CD14-positive monocyte (primary cell): ENCODE measurements around the gene DCLK1. TPM values are rescaled to one million over a fixed set of nuclear protein-coding genes. Genes with fewer than 3 reads are reported as not detected.

ENCODE experiments used
- DNase-seq, 3 donors: peaks; one replicate each; pipeline ENCODE4 v3.0.0-alpha.2; 2011 to 2022
- H2AFZ ChIP-seq: 2 replicates; pipeline ENCODE4 v1.6.0; 2012; ENCODE audit warnings: mild to moderate bottlenecking, low read depth, low read length, inconsistent platforms; ENCODE audit not compliant: insufficient read depth, poor library complexity, severe bottlenecking
- H3K27ac ChIP-seq, 2 donors: 1 replicate in 1 of 2; 2 replicates in 1 of 2; pipeline ENCODE4 v1.5.1; 2012 to 2013; ENCODE audit warnings: low read length in 2 of 2, control low read depth in 1 of 2, inconsistent platforms in 1 of 2, low read depth in 1 of 2, mild to moderate bottlenecking in 1 of 2
- H3K27me3 ChIP-seq, 2 donors: one replicate each; pipeline versions ENCODE4 v1.6.0 to v1.6.1; 2011 to 2013; ENCODE audit warnings: low read length in 2 of 2; ENCODE audit not compliant: control insufficient read depth in 2 of 2, insufficient read depth in 2 of 2
- H3K36me3 ChIP-seq, 2 donors: replicated peaks in 1 of 2; 1 replicate in 1 of 2; 2 replicates in 1 of 2; pipeline versions ENCODE4 v1.5.1 to v1.6.1; 2012 to 2013; ENCODE audit warnings: low read length in 2 of 2, control low read depth in 1 of 2, inconsistent platforms in 1 of 2, mild to moderate bottlenecking in 1 of 2; ENCODE audit not compliant: insufficient read depth in 2 of 2, control insufficient read depth in 1 of 2
- H3K4me1 ChIP-seq, 2 donors: 1 replicate in 1 of 2; 2 replicates in 1 of 2; pipeline versions ENCODE4 v1.5.1 to v1.6.1; 2012 to 2013; ENCODE audit warnings: low read length in 2 of 2, control low read depth in 1 of 2, inconsistent platforms in 1 of 2, mild to moderate bottlenecking in 1 of 2, moderate library complexity in 1 of 2; ENCODE audit not compliant: insufficient read depth in 2 of 2, control insufficient read depth in 1 of 2
- H3K4me2 ChIP-seq: replicated peaks from 2 replicates; pipeline ENCODE3; 2012; ENCODE audit warnings: low read length, moderate library complexity, mild to moderate bottlenecking; ENCODE audit not compliant: poor library complexity, severe bottlenecking; ENCODE audit errors: extremely low read depth
- H3K4me3 ChIP-seq, 3 experiments: fragments of 200-600 bp in 1 of 3; sonication (generic) in 1 of 3; replicated peaks in 1 of 3; 1 replicate in 2 of 3; 2 replicates in 1 of 3; pipeline ENCODE4 v1.5.1; 2011 to 2013; ENCODE audit warnings: low read length in 3 of 3, mild to moderate bottlenecking in 3 of 3, control low read depth in 2 of 3, low read depth in 2 of 3, inconsistent platforms in 1 of 3, moderate library complexity in 1 of 3
- H3K79me2 ChIP-seq: 2 replicates; pipeline ENCODE4 v1.6.0; 2012; ENCODE audit warnings: mild to moderate bottlenecking, control low read depth, inconsistent platforms, low read length, moderate library complexity; ENCODE audit not compliant: insufficient read depth
- H3K9ac ChIP-seq: 2 replicates; pipeline ENCODE4 v1.6.0; 2017; ENCODE audit warnings: low read length, mild to moderate bottlenecking; ENCODE audit not compliant: insufficient read depth, poor library complexity, severe bottlenecking
- H3K9me3 ChIP-seq, 2 donors: replicated peaks in 1 of 2; 1 replicate in 1 of 2; 2 replicates in 1 of 2; pipeline versions ENCODE4 v1.5.1 to v1.6.1; 2012 to 2013; ENCODE audit warnings: low read length in 2 of 2, control low read depth in 1 of 2; ENCODE audit not compliant: control insufficient read depth in 1 of 2, insufficient read depth in 1 of 2
- H4K20me1 ChIP-seq: 2 replicates; pipeline ENCODE4 v1.6.0; 2012; ENCODE audit warnings: mild to moderate bottlenecking, low read length, control low read depth, moderate library complexity; ENCODE audit not compliant: insufficient read depth
- H3K27ac Mint-ChIP-seq, 7 donors: one replicate each; pipeline ENCODE4 v1.8.0; 2020; ENCODE audit warnings: mild to moderate bottlenecking in 7 of 7, mixed read lengths in 7 of 7, moderate library complexity in 6 of 7, inconsistent platforms in 2 of 7
- H3K27me3 Mint-ChIP-seq, 3 donors: one replicate each; pipeline ENCODE4 v1.8.0; 2021 to 2022; ENCODE audit warnings: low read depth in 3 of 3, mild to moderate bottlenecking in 3 of 3, mixed read lengths in 3 of 3, moderate library complexity in 3 of 3, inconsistent platforms in 1 of 3
- H3K36me3 Mint-ChIP-seq, 2 donors: one replicate each; pipeline ENCODE4 v1.8.0; 2020; ENCODE audit warnings: mixed read lengths in 2 of 2, inconsistent platforms in 1 of 2, mild to moderate bottlenecking in 1 of 2
- H3K4me1 Mint-ChIP-seq: one replicate; pipeline ENCODE4 v1.8.0; 2020; ENCODE audit warnings: mild to moderate bottlenecking, mixed read lengths
- H3K4me3 Mint-ChIP-seq, 2 donors: one replicate each; pipeline ENCODE4 v1.8.0; 2020; ENCODE audit warnings: mild to moderate bottlenecking in 2 of 2, mixed read lengths in 2 of 2, moderate library complexity in 1 of 2
- H3K9me3 Mint-ChIP-seq, 7 donors: one replicate each; pipeline ENCODE4 v1.8.0; 2020 to 2022; ENCODE audit warnings: mixed read lengths in 7 of 7, mild to moderate bottlenecking in 6 of 7, moderate library complexity in 6 of 7, inconsistent platforms in 2 of 7
- CTCF ChIP-seq: fragments of 200-600 bp; IDR thresholded peaks from one replicate; pipeline ENCODE4 v1.8.0; 2022; ENCODE audit warnings: antibody characterized with exemption, mild to moderate bottlenecking
- WGBS: methylation state at CpG from one replicate; pipeline ENCODE4 v1.1.5; 2013; ENCODE audit warnings: missing lambda C conversion rate; ENCODE audit not compliant: insufficient coverage; 5-methylcytosine and 5-hydroxymethylcytosine counted together
- intact Hi-C, 2 donors: fragments of 100-400 bp; cut with micrococcal nuclease; formaldehyde crosslinking; loops; one replicate each; pipeline versions ENCODE4 v1.15.0 to v1.15.1; 2023
- polyA plus RNA-seq, 3 donors: library from polyadenylated mRNA; depleted of rRNA in 1 of 3; unstranded in 2 of 3; stranded (reverse) in 1 of 3; fragments of 300-500 nt in 2 of 3; fragments of >200 nt in 1 of 3; fragmentation: Illumina TruSeq in 2 of 3; gene quantifications; 1 replicate in 2 of 3; 2 replicates in 1 of 3; pipeline ENCODE4 v1.2.3, GENCODE V29; 2012 to 2021

Gene DCLK1
- polyA plus RNA-seq, 3 donors, result not detected

GRCh38 chr13:35874704-35875103 lies 256.5 kb downstream of the DCLK1 start:
- H3K27ac Mint-ChIP-seq, result no peak overlapping the region

GRCh38 chr13:35872369-35872768 lies 258.8 kb downstream of the DCLK1 start:
- H3K4me3 Mint-ChIP-seq, result no peak overlapping the region
- H2AFZ ChIP-seq, result no peak overlapping the region
- H3K4me1 ChIP-seq, result no peaks in the 10 kb centered on the region
- TF ChIP-seq CTCF, result no peak
- peaks cover 0 to 9% of the 10 kb centered on the region in 2 donors for H3K9me3 ChIP-seq
- no peak overlapping the region for H3K9ac ChIP-seq
- H3K27ac ChIP-seq, result no peak overlapping the region
- H3K79me2 ChIP-seq, result no peaks in the 10 kb centered on the region
- intact Hi-C loops, result no loop called here
- no peak overlapping the region for H3K4me2 ChIP-seq
- no peaks in the 10 kb centered on the region for H3K36me3 ChIP-seq
- H3K4me3 ChIP-seq, result no peak overlapping the region
- peaks cover 0 to 2% (median 0%) of the 10 kb centered on the region in 3 donors for H3K27me3 Mint-ChIP-seq
- no peak overlapping the region for H3K27ac Mint-ChIP-seq
- H3K4me1 Mint-ChIP-seq, result no peaks in the 10 kb centered on the region
- no peaks in the 10 kb centered on the region for H3K36me3 Mint-ChIP-seq
- peaks cover 0 to 17% (median 7%) of the 10 kb centered on the region in 7 donors for H3K9me3 Mint-ChIP-seq
- H4K20me1 ChIP-seq, result no peaks in the 10 kb centered on the region
- no peaks in the 10 kb centered on the region for H3K27me3 ChIP-seq
- no CpG with 5 or more reads among the region's 2 CpGs for WGBS
- DNase-seq, result no peak

More at GRCh38 chr13:35874704-35875103, 256.5 kb downstream of the DCLK1 start:
- H3K4me1 Mint-ChIP-seq, result no peaks in the 10 kb centered on the region
- no peak for DNase-seq
- H3K9me3 ChIP-seq, result peaks cover 0 to 9% of the 10 kb centered on the region in 2 donors
- H3K4me3 ChIP-seq, result no peak overlapping the region
- no peaks in the 10 kb centered on the region for H3K79me2 ChIP-seq
- H3K4me2 ChIP-seq, result no peak overlapping the region
- H3K27me3 Mint-ChIP-seq, result no peaks in the 10 kb centered on the region
- H3K4me3 Mint-ChIP-seq, result no peak overlapping the region
- no peaks in the 10 kb centered on the region for H3K36me3 Mint-ChIP-seq
- no peak overlapping the region for H2AFZ ChIP-seq
- no peak overlapping the region for H3K9ac ChIP-seq
- peaks cover 0 to 13% (median 4%) of the 10 kb centered on the region in 7 donors for H3K9me3 Mint-ChIP-seq
- intact Hi-C loops, result no loop called here
- H3K27ac ChIP-seq, result no peak overlapping the region
- no peaks in the 10 kb centered on the region for H3K4me1 ChIP-seq
- H3K36me3 ChIP-seq, result no peaks in the 10 kb centered on the region
- no peak for TF ChIP-seq CTCF
- no peaks in the 10 kb centered on the region for H3K27me3 ChIP-seq
- no peaks in the 10 kb centered on the region for H4K20me1 ChIP-seq
- 94% methylated on average over 10 of the region's 11 CpGs for WGBS
